HG03139 (cell line): ENCODE results near the gene ESPNL.
"Not testable (repeated sequence)": the region's sequence is repeated elsewhere in the genome, so short reads cannot be mapped to it uniquely, and the experiment has no call there.

Source experiments
- ATAC-seq: cut with Tn5 transposase; IDR thresholded peaks from one replicate; pipeline ENCODE4 v1.9.1; 2021; ENCODE audit not compliant: unreplicated experiment

Gene ESPNL

DNA sequence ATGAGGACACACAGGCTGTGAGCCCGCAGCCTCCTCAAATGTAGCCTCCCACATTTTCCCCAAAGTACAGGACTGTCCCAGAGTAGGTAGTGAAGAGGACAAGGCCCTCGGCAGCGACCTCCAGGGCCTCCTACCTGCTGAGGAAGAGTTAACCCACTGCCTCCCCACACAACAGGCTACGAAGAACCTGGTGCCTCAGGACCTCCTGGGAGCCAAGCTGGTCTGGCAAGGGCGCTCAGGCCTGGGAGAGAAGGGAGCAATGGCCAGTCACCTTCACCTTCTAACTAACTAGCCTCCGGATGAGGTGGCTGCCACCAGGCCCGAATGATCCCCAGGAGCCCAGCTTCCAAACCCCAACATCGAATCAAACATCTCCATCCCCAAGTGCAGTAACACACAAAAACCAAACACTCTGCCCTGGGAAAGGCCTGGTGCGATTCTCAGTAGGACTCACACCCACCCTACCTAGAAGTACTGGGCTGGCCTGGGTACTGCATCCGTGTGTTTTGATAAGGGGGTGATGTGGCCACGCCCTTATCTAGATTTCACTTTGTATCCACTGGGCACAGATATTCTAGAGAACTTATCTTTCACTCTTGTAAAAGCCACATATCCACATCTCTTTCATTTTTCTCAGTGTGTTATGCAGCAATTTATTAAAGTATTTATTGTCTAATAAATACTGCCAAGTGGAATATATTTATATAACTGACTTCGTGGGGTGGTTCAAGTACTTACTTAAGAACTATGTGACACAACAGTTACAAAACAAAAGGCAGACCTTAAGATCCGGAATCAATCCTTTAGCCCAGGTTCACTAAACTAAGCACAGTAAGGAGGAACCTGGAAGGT is 68.3 kb downstream of the ESPNL start:
- no peak for ATAC-seq

GRCh38 chr2:238169048-238169707 is 69.0 kb downstream of the ESPNL start:
- no peak for ATAC-seq

DNA sequence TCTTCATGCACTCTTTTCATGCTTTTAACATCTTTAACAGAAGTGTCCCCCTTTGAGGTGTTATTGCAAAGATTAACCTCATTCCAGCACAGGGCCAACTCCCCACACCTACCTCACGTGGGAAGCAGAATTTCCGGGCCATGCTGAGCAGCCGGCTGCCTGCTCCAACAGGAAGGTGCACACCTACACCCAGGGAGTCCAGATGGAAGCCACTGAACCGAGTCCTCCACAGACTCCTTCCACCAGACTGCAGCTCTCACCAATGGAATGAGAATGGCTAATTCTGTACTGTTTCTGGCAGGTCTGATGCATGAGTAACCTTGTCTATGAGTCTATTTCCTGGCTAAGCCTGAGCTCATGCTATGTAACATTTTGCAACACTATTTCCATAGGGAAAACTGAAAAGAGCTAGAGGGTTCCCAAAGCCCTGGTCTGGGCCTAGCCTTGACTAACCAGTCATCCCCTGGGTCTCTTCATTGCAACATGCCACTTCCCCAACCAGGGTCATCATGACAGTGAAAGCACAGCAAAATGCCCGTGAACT is 69.6 kb downstream of the ESPNL start:
- no peak for ATAC-seq

DNA sequence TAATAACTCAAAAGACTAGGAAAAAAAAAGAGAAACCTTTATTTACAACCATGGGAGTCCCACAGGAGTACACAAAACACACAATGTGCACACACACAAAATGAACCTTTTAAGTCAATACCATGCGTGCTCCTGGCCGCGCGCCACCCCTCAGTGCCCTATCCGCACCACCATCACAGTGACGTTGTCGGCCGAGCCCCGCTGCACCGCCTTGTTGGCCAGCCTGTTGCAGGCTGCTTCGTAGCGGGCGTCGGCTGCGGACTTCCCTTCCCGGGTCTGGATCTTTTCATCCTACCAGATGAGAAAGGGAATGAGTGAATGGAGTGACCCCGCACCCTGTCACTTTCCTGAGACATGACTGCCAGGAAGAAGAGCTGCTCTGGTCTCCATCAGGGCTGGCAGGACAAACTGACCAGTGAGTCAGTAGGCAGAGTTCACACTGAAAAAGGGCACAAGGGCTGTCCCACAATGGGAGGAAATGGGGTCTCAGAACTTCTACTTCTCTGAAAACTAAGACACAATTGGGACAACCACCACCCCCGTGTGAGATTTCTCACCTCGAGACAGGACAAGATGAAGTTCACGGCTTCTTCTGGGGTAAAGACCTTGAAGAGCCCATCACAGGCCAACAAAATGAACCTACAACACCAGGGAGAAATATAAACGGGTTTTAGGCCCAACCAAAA is 70.4 kb downstream of the ESPNL start:
- no peak for ATAC-seq

DNA sequence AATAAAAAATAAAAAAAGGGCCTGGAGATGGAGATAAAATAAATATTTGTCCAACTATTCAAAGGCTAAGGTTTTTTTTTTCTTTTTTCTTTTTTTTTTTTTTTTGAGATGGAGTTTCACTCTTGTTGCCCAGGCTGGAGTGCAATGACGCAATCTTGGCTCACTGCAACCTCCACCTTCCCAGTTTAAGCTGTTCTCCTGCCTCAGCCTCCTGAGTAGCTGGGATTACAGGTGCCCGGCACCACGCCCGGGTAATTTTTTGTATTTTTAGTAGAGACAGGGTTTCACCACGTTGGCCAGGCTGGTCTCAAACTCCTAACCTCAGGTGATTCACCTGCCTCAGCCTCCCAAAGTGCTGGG is 70.9 kb downstream of the ESPNL start:
- not testable (repeated sequence) for ATAC-seq

DNA sequence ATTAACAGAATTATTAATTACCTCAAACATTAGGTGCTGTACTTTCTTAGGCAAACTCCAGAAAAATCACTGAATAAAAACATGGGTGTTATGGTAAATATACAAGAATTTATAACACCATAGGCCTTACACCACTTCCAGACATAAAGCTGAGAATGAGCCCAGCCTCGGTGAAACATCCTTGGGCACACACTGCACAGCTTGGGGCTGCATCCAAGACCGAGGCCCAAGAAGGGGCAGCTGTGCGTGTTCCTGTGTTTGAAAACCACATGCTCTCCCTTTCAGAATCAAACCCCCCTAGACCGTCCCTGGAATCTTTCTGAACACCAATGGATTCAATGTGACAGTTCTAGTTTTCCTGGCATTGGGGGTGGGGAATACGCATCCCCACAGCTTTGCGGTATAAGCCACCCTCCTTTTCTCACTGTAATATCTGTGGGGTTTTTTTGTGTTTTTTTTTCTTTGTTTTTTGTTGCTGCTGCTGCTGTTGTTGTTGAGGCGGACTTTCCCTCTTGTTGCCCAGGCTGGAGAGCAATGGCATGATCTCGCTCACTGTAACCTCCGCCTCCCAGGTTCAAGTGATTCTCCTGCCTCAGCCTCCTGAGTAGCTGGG is 71.5 kb downstream of the ESPNL start:
- ATAC-seq, result no peak

DNA sequence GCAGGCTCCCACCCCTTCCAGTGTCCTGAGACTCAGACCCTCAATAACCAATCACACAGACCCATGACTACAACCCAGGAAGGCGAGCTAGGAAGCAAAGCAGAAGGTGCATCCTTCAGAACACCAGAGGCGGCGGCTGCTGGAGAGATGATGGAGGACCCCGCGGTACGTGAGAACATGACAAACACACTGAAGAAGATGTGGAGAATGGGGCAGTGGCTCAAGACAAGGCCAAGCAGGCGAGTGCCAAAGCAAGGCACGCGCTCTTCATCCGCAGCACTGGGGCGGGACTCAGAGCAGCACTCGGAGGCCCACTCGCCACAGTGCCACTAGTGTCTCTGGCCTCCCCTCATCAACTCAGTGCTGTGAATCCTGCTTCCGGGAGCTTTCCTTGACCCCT is 72.3 kb downstream of the ESPNL start:
- no peak for ATAC-seq

GRCh38 chr2:238173692-238174091 is 73.6 kb downstream of the ESPNL start:
- no peak for ATAC-seq

DNA sequence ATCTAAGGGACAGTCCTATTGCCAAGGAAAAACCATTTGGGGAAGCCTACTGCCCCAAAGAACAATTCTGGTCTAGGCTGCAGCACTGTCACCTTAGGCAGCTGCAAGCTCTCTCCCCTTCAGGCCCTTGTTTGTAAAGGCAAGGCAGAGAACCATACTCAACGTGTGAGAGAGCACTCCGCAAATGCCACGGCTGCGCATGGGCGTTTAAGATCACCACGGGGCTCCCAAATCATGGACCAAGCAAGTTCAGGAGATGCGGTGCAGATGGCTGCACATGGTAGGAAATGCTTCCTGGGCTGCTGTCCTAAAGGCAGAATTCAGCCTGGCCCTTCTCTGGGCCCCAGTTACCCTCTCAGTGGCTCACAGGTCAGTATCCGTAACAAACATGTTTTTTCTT is 74.2 kb downstream of the ESPNL start:
- no peak for ATAC-seq

GRCh38 chr2:238174701-238175100 is 74.6 kb downstream of the ESPNL start:
- ATAC-seq, result no peak

DNA sequence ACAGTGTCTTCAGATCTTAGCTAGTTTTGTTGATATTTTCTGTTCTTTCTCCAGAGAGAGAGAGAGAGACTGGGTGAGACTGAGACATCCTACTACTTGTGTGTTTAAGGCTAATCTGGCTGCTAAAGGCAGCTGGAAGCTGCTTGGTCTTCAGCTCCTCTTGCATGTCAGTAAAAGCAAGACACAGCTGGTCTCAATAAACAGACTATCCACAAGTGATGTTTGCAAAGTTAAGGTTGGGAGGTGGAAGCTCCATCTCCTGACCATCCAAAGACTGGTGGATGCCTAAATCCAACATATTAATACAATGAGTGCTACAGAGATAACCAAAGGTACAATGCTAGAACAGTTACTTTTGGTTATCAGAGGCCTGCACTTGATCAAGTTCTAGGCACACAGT is 76.5 kb downstream of the ESPNL start:
- ATAC-seq, result no peak

DNA sequence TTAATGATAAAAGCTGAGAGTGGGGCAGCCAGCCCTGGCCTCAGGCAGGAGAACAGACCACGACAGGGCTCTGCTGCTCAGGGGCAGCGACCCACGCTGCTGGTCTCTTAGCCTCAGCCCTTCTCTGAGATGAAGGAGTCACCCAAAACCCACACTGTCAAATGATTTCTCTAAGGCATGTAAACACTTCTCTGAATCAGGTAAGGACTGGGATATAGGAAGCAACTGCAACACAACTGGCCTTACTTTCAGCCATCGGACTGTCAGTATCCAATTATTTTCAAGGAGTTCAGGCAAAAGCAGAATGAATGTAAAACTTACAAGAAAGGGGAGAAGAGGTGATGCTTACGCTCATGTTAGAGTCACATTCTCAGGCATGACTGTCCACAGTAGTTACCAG is 80.4 kb downstream of the ESPNL start:
- no peak for ATAC-seq

DNA sequence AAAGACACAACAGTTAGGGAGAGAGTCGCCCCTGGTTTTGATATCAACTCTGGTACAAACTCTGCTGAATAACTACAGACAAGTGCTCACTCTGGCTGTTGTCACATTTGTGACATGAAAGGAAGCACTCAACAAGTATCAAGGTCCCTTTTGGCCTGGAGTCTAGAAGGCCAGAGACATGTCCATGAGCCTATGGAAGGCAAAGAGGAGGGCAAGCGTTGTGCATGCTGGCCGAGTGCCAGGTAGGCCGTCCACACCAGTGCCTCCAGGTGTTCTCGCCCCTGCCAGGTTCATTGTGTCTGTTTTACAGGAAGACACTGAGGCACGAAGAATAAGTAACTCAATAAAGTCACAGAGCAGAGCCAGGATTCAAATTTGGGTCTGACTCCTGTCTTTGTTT is 82.2 kb downstream of the ESPNL start:
- no peak for ATAC-seq
